ENCODE results near the gene FHIT. TPM values are rescaled to one million over a fixed set of nuclear protein-coding genes. Genes with fewer than 3 reads are reported as not detected.

FHIT gene
- total and polyA plus RNA-seq, 10 of the 15 experiments (the other 5 are each of a cell fraction or from before 2014, with no cell fraction given): 4.2 to 14.9 (median 9.4) TPM

DNA sequence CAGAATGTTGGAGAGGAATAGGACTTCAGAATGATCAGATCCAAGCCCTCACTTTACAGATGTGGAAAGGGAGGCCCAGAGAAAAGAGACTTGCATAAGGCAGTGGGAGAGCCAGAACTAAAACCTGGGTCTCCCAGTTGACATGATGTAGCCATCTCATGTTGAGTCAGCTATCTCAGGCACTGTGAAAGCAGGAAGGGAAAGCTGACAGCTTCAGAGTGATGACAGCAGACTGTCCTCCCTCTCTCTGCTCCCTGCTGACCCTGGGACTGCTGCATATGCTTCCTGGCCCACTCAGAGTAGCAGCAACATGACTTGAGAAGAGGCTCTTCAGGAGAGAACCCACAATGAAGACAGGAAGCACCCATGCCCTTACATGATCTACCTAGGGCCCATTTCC, 14.7 kb downstream of the FHIT start:
- BruUV-seq (replicated peaks): no TSS peak
- POLR2A ChIA-PET: interaction anchor here (0.6 to 1.3 kb wide), 4 partner anchors 13 to 52 kb away, joined by 3 to 4 read pairs (median 3); no protein-coding TSS in a partner anchor
- in situ Hi-C loops (cut with MboI): no loop called here
- TF ChIP-seq PAX5 (IDR thresholded peaks at IDR 0.05; ENCODE audit: borderline replicate concordance, low read depth, low read length) (peak; percentile 46; the same call in 1 of the 2 replicates), SREBF2 (IDR thresholded peaks at IDR 0.05; ENCODE audit: low read length) (no peak), GATAD2B (conservative IDR thresholded peaks at IDR 0.05; ENCODE audit: low read depth) (no peak), HCFC1 (IDR thresholded peaks at IDR 0.05; ENCODE audit: low read length) (no peak), EGR1 (IDR thresholded peaks at IDR 0.05; ENCODE audit: borderline replicate concordance in 1 of 2, low read depth in 2 of 2, low read length in 2 of 2) (no peak), BACH1 (IDR thresholded peaks at IDR 0.05; ENCODE audit: borderline replicate concordance) (0 out of 2 replicates have a peak, but pooled peaks have one; percentile 37), IKZF1 (conservative IDR thresholded peaks at IDR 0.05) (peak; percentile 72), ASH2L (IDR thresholded peaks at IDR 0.05; ENCODE audit: borderline replicate concordance, low read depth) (no peak), PAX8 (IDR thresholded peaks at IDR 0.05) (no peak), POLR2AphosphoS5 (IDR thresholded peaks at IDR 0.05; ENCODE audit: low read length) (no peak), IRF4 (IDR thresholded peaks at IDR 0.05; ENCODE audit: low read depth, low read length) (peak; percentile 77), SIX5 (IDR thresholded peaks at IDR 0.05; ENCODE audit: low read depth, low read length, severe bottlenecking) (no peak), STAT3 (IDR thresholded peaks at IDR 0.05; ENCODE audit: low read depth, low read length) (no peak), SP1 (IDR thresholded peaks at IDR 0.05; ENCODE audit: low read depth, low read length) (no peak), CREM (IDR thresholded peaks at IDR 0.05; ENCODE audit: low read depth) (peak; percentile 68; the same call in 1 of the 2 replicates), YBX1 (IDR thresholded peaks at IDR 0.05) (no peak), RB1 (IDR thresholded peaks at IDR 0.05; ENCODE audit: borderline replicate concordance) (no peak), POLR2AphosphoS2 (IDR thresholded peaks at IDR 0.05; ENCODE audit: low read depth, low read length) (no peak), ZNF217 (IDR thresholded peaks at IDR 0.05) (no peak), WRNIP1 (IDR thresholded peaks at IDR 0.05; ENCODE audit: borderline replicate concordance, low read depth, low read length) (0 out of 2 replicates have a peak, but pooled peaks have one; percentile 81), NFYA (IDR thresholded peaks at IDR 0.05; ENCODE audit: borderline replicate concordance, low read depth, low read length) (no peak)
- TF ChIP-seq, protein P1, sequence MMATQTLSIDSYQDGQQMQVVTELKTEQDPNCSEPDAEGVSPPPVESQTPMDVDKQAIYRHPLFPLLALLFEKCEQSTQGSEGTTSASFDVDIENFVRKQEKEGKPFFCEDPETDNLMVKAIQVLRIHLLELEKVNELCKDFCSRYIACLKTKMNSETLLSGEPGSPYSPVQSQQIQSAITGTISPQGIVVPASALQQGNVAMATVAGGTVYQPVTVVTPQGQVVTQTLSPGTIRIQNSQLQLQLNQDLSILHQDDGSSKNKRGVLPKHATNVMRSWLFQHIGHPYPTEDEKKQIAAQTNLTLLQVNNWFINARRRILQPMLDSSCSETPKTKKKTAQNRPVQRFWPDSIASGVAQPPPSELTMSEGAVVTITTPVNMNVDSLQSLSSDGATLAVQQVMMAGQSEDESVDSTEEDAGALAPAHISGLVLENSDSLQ (IDR thresholded peaks at IDR 0.05): peak; percentile 77
- TF ChIP-seq, protein P2, sequence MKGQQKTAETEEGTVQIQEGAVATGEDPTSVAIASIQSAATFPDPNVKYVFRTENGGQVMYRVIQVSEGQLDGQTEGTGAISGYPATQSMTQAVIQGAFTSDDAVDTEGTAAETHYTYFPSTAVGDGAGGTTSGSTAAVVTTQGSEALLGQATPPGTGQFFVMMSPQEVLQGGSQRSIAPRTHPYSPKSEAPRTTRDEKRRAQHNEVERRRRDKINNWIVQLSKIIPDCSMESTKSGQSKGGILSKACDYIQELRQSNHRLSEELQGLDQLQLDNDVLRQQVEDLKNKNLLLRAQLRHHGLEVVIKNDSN (IDR thresholded peaks at IDR 0.05; ENCODE audit: borderline replicate concordance, extremely low read length, insufficient read depth, low read depth, low read length): no peak
- TF ChIP-seq, protein P3, sequence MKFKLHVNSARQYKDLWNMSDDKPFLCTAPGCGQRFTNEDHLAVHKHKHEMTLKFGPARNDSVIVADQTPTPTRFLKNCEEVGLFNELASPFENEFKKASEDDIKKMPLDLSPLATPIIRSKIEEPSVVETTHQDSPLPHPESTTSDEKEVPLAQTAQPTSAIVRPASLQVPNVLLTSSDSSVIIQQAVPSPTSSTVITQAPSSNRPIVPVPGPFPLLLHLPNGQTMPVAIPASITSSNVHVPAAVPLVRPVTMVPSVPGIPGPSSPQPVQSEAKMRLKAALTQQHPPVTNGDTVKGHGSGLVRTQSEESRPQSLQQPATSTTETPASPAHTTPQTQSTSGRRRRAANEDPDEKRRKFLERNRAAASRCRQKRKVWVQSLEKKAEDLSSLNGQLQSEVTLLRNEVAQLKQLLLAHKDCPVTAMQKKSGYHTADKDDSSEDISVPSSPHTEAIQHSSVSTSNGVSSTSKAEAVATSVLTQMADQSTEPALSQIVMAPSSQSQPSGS (IDR thresholded peaks at IDR 0.05; ENCODE audit: low read length): peak; percentile 74

More for the DNA sequence above, 14.7 kb downstream of the FHIT start:
- Histone ChIP-seq H3K9ac (ENCODE audit: control insufficient read depth, insufficient read depth, low read length) (peak overlapping the region; percentile 30; the same call in 1 of the 2 replicates), H3K27ac (ENCODE audit: control insufficient read depth, insufficient read depth) (peak overlapping the region; percentile 72), H2AFZ (ENCODE audit: control insufficient read depth, low read depth, low read length) (peak overlapping the region; percentile 81), H4K20me1 (ENCODE audit: control insufficient read depth, insufficient read depth) (no peaks in the 10 kb centered on the region), H3K36me3 (ENCODE audit: control insufficient read depth in 2 of 2, insufficient read depth in 2 of 2, low read length in 1 of 2) (no peaks in the 10 kb centered on the region), H3K79me2 (ENCODE audit: control insufficient read depth, insufficient read depth, low read length) (no peaks in the 10 kb centered on the region; the same call in 1 of the 2 replicates), H3K4me1 (ENCODE audit: control insufficient read depth, insufficient read depth, low read length) (peaks cover 31% of the 10 kb centered on the region), H3K9me3 (replicated peaks; ENCODE audit: control insufficient read depth, insufficient read depth, low read length) (no peaks in the 10 kb centered on the region), H3K4me2 (ENCODE audit: control insufficient read depth, insufficient read depth) (peak overlapping the region; percentile 80), H3K27me3 (replicated peaks in 1 of 2; ENCODE audit: control insufficient read depth in 2 of 2, insufficient read depth in 2 of 2, low read length in 1 of 2) (no peaks in the 10 kb centered on the region), H3K4me3 (no peak overlapping the region)
- ChIA-PET SMC1A (ENCODE audit: uncharacterized antibody, unreplicated experiment) (interaction anchor here (0.7 to 5.6 kb wide), 9 partner anchors 9 to 874 kb away, joined by 3 to 43 read pairs (median 4); no protein-coding TSS in a partner anchor), RAD21 (ENCODE audit: unreplicated experiment) (interaction anchor here (1.1 to 2.6 kb wide), 5 partner anchors 13 to 134 kb away, joined by 3 to 14 read pairs (median 7); partner anchors contain the start of gene FHIT), CTCF (interaction anchor here (0.6 to 1.6 kb wide), 4 partner anchors 9 to 729 kb away, joined by 3 to 5 read pairs (median 4); no protein-coding TSS in a partner anchor)
- intact Hi-C loops (cut with micrococcal nuclease; ENCODE audit: unreplicated experiment): no loop called here
- peak; percentile 93 for ATAC-seq
- peak; percentile 64 for DNase-seq (ENCODE audit: low read depth, low spot score)
- FAIRE-seq: peak; percentile 70
